HEK293 (cell line): ENCODE results near the gene OR5K2.

Experiments
- CTCF ChIA-PET: fragments of 350-600 bp; formaldehyde crosslinking; extraction: SDS; loops from one replicate; lab custom pipeline; 2021; ENCODE audit warnings: antibody characterized with exemption; lab: Yijun Ruan, JAX
- POLR2A ChIA-PET: fragments of 300-600 bp; formaldehyde crosslinking; extraction: SDS; loops from one replicate; lab custom pipeline; 2020; ENCODE audit warnings: antibody characterized with exemption, inconsistent platforms; lab: Yijun Ruan, JAX
- H3K27ac ChIP-seq: fragments of 200-500 bp; sonication (Bioruptor generic); 2 replicates; pipeline ENCODE4 v1.5.1; 2014; ENCODE audit warnings: low read depth, low read length, control low read depth, inconsistent platforms; ENCODE audit errors: extremely low read depth
- H3K36me3 ChIP-seq, 2 experiments: fragments of 200-500 bp in 1 of 2; sonication (Bioruptor generic) in 1 of 2; 1 replicate in 1 of 2; 2 replicates in 1 of 2; pipeline ENCODE4 v1.5.1; 2014 to 2017; ENCODE audit warnings: inconsistent platforms in 2 of 2, low read length in 2 of 2; ENCODE audit not compliant: control insufficient read depth in 2 of 2, insufficient read depth in 1 of 2
- H3K4me1 ChIP-seq: fragments of 200-500 bp; sonication (Bioruptor generic); 2 replicates; pipeline ENCODE4 v1.5.1; 2014; ENCODE audit warnings: mild to moderate bottlenecking, low read length, inconsistent platforms; ENCODE audit not compliant: control insufficient read depth, insufficient read depth
- H3K4me3 ChIP-seq: 2 replicates; pipeline ENCODE4 v1.5.1; 2011; ENCODE audit warnings: low read depth, mild to moderate bottlenecking, control low read depth, low read length, moderate library complexity
- H3K9me3 ChIP-seq: fragments of 200-500 bp; sonication (Bioruptor generic); 2 replicates; pipeline ENCODE4 v1.5.1; 2014; ENCODE audit warnings: low read depth, low read length, inconsistent platforms; ENCODE audit not compliant: control insufficient read depth, insufficient read depth
- BCL6B ChIP-seq: fragments of 450-650 bp; formaldehyde crosslinking; IDR thresholded peaks from 2 replicates; pipeline ENCODE4 v1.5.1; 2017; ENCODE audit warnings: missing biosample characterization, missing genetic modification characterization
- GLI2 ChIP-seq: fragments of 450-650 bp; formaldehyde crosslinking; IDR thresholded peaks from 2 replicates; pipeline ENCODE4; 2017; ENCODE audit warnings: missing biosample characterization, missing genetic modification characterization, low read depth, borderline replicate concordance
- HOXA7 ChIP-seq: sonication (generic); formaldehyde crosslinking; IDR thresholded peaks from 2 replicates; pipeline ENCODE4 v1.8.1; 2022; ENCODE audit warnings: missing genetic modification reagents, borderline replicate concordance
- HOXC10 ChIP-seq: sonication (generic); formaldehyde crosslinking; IDR thresholded peaks from 2 replicates; pipeline ENCODE4 v1.8.1; 2023; ENCODE audit warnings: mild to moderate bottlenecking, missing genetic modification reagents
- INSM2 ChIP-seq: fragments of 450-650 bp; formaldehyde crosslinking; IDR thresholded peaks from 2 replicates; pipeline ENCODE4 v1.5.1; 2016; ENCODE audit warnings: missing biosample characterization, missing genetic modification characterization
- KLF1 ChIP-seq: fragments of 450-650 bp; formaldehyde crosslinking; IDR thresholded peaks from 2 replicates; pipeline ENCODE4 v1.5.1; 2016; ENCODE audit warnings: missing biosample characterization, missing genetic modification characterization
- KLF10 ChIP-seq: fragments of 450-650 bp; IDR thresholded peaks from 2 replicates; pipeline ENCODE4 v1.5.1; 2018; ENCODE audit warnings: missing biosample characterization, mild to moderate bottlenecking, missing genetic modification characterization
- OSR2 ChIP-seq: fragments of 450-650 bp; formaldehyde crosslinking; IDR thresholded peaks from 2 replicates; pipeline ENCODE4 v1.5.1; 2016; ENCODE audit warnings: missing biosample characterization, missing genetic modification characterization
- PBX3 ChIP-seq: sonication (generic); formaldehyde crosslinking; IDR thresholded peaks from 2 replicates; pipeline ENCODE4 v1.8.1; 2022; ENCODE audit warnings: mild to moderate bottlenecking, moderate library complexity, missing genetic modification reagents
- TRIM28 ChIP-seq: IDR thresholded peaks from 2 replicates; pipeline ENCODE4 v1.6.1; 2011; ENCODE audit warnings: low read length, control low read depth, borderline replicate concordance
- TSHZ1 ChIP-seq: fragments of 450-650 bp; formaldehyde crosslinking; IDR thresholded peaks from 2 replicates; pipeline ENCODE4 v1.5.1; 2016; ENCODE audit warnings: missing biosample characterization, missing genetic modification characterization, borderline replicate concordance
- ZBTB21 ChIP-seq: fragments of 450-650 bp; formaldehyde crosslinking; IDR thresholded peaks from 2 replicates; pipeline ENCODE4 v1.5.1; 2017; ENCODE audit warnings: missing biosample characterization, missing genetic modification characterization
- ZBTB48 ChIP-seq: fragments of 450-650 bp; formaldehyde crosslinking; IDR thresholded peaks from 2 replicates; pipeline ENCODE4 v1.5.1; 2016; ENCODE audit warnings: missing biosample characterization, missing genetic modification characterization
- ZBTB7A ChIP-seq: fragments of 450-650 bp; formaldehyde crosslinking; IDR thresholded peaks from 2 replicates; pipeline ENCODE4 v1.5.1; 2016; ENCODE audit warnings: low read depth, missing biosample characterization, missing genetic modification characterization
- ZNF138 ChIP-seq: fragments of 450-650 bp; formaldehyde crosslinking; IDR thresholded peaks from 2 replicates; pipeline ENCODE4 v1.5.1; 2016; ENCODE audit warnings: missing biosample characterization, missing genetic modification characterization, borderline replicate concordance
- ZNF335 ChIP-seq: fragments of 450-650 bp; formaldehyde crosslinking; conservative IDR thresholded peaks from 2 replicates; pipeline ENCODE4 v1.5.1; 2016; ENCODE audit warnings: missing biosample characterization, missing genetic modification characterization
- ZNF350 ChIP-seq: fragments of 450-650 bp; formaldehyde crosslinking; IDR thresholded peaks from 2 replicates; pipeline ENCODE4 v1.5.0; 2017; ENCODE audit warnings: missing biosample characterization, mild to moderate bottlenecking, missing genetic modification characterization
- ZNF362 ChIP-seq: fragments of 450-650 bp; formaldehyde crosslinking; IDR thresholded peaks from 2 replicates; pipeline ENCODE4 v1.5.1; 2016; ENCODE audit warnings: missing biosample characterization, missing genetic modification characterization
- ZNF664 ChIP-seq: fragments of 450-650 bp; formaldehyde crosslinking; IDR thresholded peaks from 2 replicates; pipeline ENCODE4 v1.5.1; 2016; ENCODE audit warnings: missing biosample characterization, missing genetic modification characterization

The OR5K2 gene

GRCh38 chr3:98513736-98514135 is 16.3 kb downstream of the OR5K2 start:
- H3K9me3 ChIP-seq: no peaks in the 10 kb centered on the region
- H3K27ac ChIP-seq: no peak overlapping the region
- 0 out of 2 replicates have a peak, but pooled peaks cover 2% of the 10 kb centered on the region for H3K4me1 ChIP-seq
- no peak overlapping the region for H3K4me3 ChIP-seq
- CTCF ChIA-PET: no interaction called here
- no peak for TF ChIP-seq ZNF335 (tag by site-specific recombination)
- no peak for TF ChIP-seq TSHZ1 (tag by site-specific recombination)
- TF ChIP-seq KLF1: no peak
- TF ChIP-seq ZNF362 (tag by site-specific recombination): no peak
- TF ChIP-seq GLI2 (tag by site-specific recombination): no peak
- no peak for TF ChIP-seq OSR2 (tag by site-specific recombination)
- no peak for TF ChIP-seq ZBTB7A (tag by site-specific recombination)
- no peak for TF ChIP-seq ZNF350
- TF ChIP-seq HOXA7 (CRISPR knock-in tag): no peak
- TF ChIP-seq ZNF664 (tag by site-specific recombination): no peak
- no peak for TF ChIP-seq ZBTB48 (tag by site-specific recombination)
- TF ChIP-seq BCL6B: no peak
- TF ChIP-seq ZNF138 (tag by site-specific recombination): no peak
- TF ChIP-seq INSM2: no peak
- no peak for TF ChIP-seq ZBTB21 (tag by site-specific recombination)
- TF ChIP-seq PBX3 (CRISPR knock-in tag): no peak
- TF ChIP-seq TRIM28: no peak
- no peak for TF ChIP-seq HOXC10 (CRISPR knock-in tag)
- no peak for TF ChIP-seq KLF10 (tag by site-specific recombination)
- TF ChIP-seq, all 188 proteins: peak for 0
- peaks cover 0 to 32% of the 10 kb centered on the region in 2 experiments; a peak in 1 of 3 replicates for H3K36me3 ChIP-seq
- POLR2A ChIA-PET: interaction anchor here (1.7 kb wide), 1 partner anchor 9 kb away, joined by 4 read pairs; the partner anchor contains the start of gene CLDND1
